Liver (tissue), 9 donors: ENCODE results near the gene SBF2. TPM values are rescaled to one million over a fixed set of nuclear protein-coding genes. Genes with fewer than 3 reads are reported as not detected.

ENCODE experiments used
- DNase-seq: peaks from one replicate; pipeline ENCODE4 v3.0.0-alpha.2; 2017; ENCODE audit warnings: low spot score
- H3K27ac ChIP-seq, 2 donors: one replicate each; pipeline ENCODE4 v1.7.0; 2013; ENCODE audit warnings: inconsistent platforms in 2 of 2, low read length in 2 of 2, control low read depth in 1 of 2, low read depth in 1 of 2, mild to moderate bottlenecking in 1 of 2
- H3K27me3 ChIP-seq, 4 donors: one replicate each; pipeline versions ENCODE4 v1.6.1 to v1.7.0; 2013; ENCODE audit warnings: low read length in 3 of 4, inconsistent platforms in 1 of 4, mild to moderate bottlenecking in 1 of 4, moderate library complexity in 1 of 4; ENCODE audit not compliant: control insufficient read depth in 4 of 4, insufficient read depth in 4 of 4
- H3K36me3 ChIP-seq, 4 donors: one replicate each; pipeline versions ENCODE4 v1.6.1 to v1.7.0; 2013; ENCODE audit warnings: low read length in 3 of 4, mild to moderate bottlenecking in 3 of 4, low read depth in 1 of 4, moderate library complexity in 1 of 4; ENCODE audit not compliant: control insufficient read depth in 4 of 4, insufficient read depth in 3 of 4
- H3K4me1 ChIP-seq, 4 donors: one replicate each; pipeline versions ENCODE4 v1.6.1 to v1.7.0; 2013; ENCODE audit warnings: low read length in 3 of 4, mild to moderate bottlenecking in 3 of 4, moderate library complexity in 1 of 4; ENCODE audit not compliant: control insufficient read depth in 4 of 4, insufficient read depth in 4 of 4
- H3K4me3 ChIP-seq, 3 donors: one replicate each; pipeline versions ENCODE4 v1.6.1 to v1.7.0; 2013; ENCODE audit warnings: low read length in 3 of 3, control low read depth in 1 of 3, low read depth in 1 of 3, mild to moderate bottlenecking in 1 of 3
- H3K9ac ChIP-seq, 2 donors: one replicate each; pipeline ENCODE4 v1.7.0; 2013; ENCODE audit warnings: low read length in 2 of 2, mild to moderate bottlenecking in 2 of 2, moderate library complexity in 2 of 2, control low read depth in 1 of 2, low read depth in 1 of 2
- H3K9me3 ChIP-seq, 4 donors: one replicate each; pipeline versions ENCODE4 v1.6.1 to v1.7.0; 2013; ENCODE audit warnings: low read length in 3 of 4; ENCODE audit not compliant: control insufficient read depth in 4 of 4
- ATF3 ChIP-seq: IDR thresholded peaks from 2 replicates; pipeline ENCODE4 v1.6.1; 2016; ENCODE audit warnings: antibody characterized with exemption
- CTCF ChIP-seq: fragments of 150-350 bp; IDR thresholded peaks from 2 replicates; pipeline ENCODE4 v1.5.1; 2017; ENCODE audit warnings: improper control_type of control experiment, low read depth, low read length; ENCODE audit not compliant: missing input control
- EGR1 ChIP-seq, 2 donors: IDR thresholded peaks; 2 replicates each; pipeline ENCODE4 v1.6.1; 2016 to 2018; ENCODE audit warnings: antibody characterized with exemption in 2 of 2, low read depth in 2 of 2
- FOXA1 ChIP-seq: IDR thresholded peaks from 2 replicates; pipeline ENCODE4 v1.6.1; 2016; ENCODE audit warnings: antibody characterized with exemption
- FOXA2 ChIP-seq: IDR thresholded peaks from 2 replicates; pipeline ENCODE4 v1.6.1; 2016; ENCODE audit warnings: antibody characterized with exemption
- GABPA ChIP-seq, 2 donors: IDR thresholded peaks in 1 of 2; conservative IDR thresholded peaks in 1 of 2; 2 replicates each; pipeline ENCODE4 v1.6.1; 2016; ENCODE audit warnings: antibody characterized with exemption in 2 of 2, mild to moderate bottlenecking in 1 of 2, moderate library complexity in 1 of 2
- HNF4A ChIP-seq, 2 donors: conservative IDR thresholded peaks; 2 replicates each; pipeline ENCODE4 v1.6.1; 2016; ENCODE audit warnings: antibody characterized with exemption in 2 of 2, mild to moderate bottlenecking in 2 of 2
- HNF4G ChIP-seq: IDR thresholded peaks from 2 replicates; pipeline ENCODE4 v1.6.1; 2016; ENCODE audit warnings: antibody characterized with exemption
- JUND ChIP-seq, 2 donors: IDR thresholded peaks; 2 replicates each; pipeline ENCODE4 v1.6.1; 2016; ENCODE audit warnings: antibody characterized with exemption in 2 of 2
- MAX ChIP-seq: IDR thresholded peaks from 2 replicates; pipeline ENCODE4 v1.6.1; 2016; ENCODE audit warnings: antibody characterized with exemption
- NR2F2 ChIP-seq: IDR thresholded peaks from 2 replicates; pipeline ENCODE4 v1.6.1; 2016; ENCODE audit warnings: antibody characterized with exemption
- RAD21 ChIP-seq, 2 donors: IDR thresholded peaks; 2 replicates each; pipeline ENCODE4 v1.6.1; 2016; ENCODE audit warnings: antibody characterized with exemption in 2 of 2, mild to moderate bottlenecking in 2 of 2
- REST ChIP-seq: IDR thresholded peaks from 2 replicates; pipeline ENCODE4 v1.6.1; 2016; ENCODE audit warnings: antibody characterized with exemption, mild to moderate bottlenecking
- RXRA ChIP-seq, 2 donors: IDR thresholded peaks; 2 replicates each; pipeline ENCODE4 v1.6.1; 2017 to 2018; ENCODE audit warnings: antibody characterized with exemption in 2 of 2, mild to moderate bottlenecking in 1 of 2
- SP1 ChIP-seq: IDR thresholded peaks from 2 replicates; pipeline ENCODE4 v1.6.1; 2018; ENCODE audit warnings: antibody characterized with exemption, mild to moderate bottlenecking
- TAF1 ChIP-seq: conservative IDR thresholded peaks from 2 replicates; pipeline ENCODE4 v1.6.1; 2016; ENCODE audit warnings: antibody characterized with exemption, mild to moderate bottlenecking
- YY1 ChIP-seq: IDR thresholded peaks from 2 replicates; pipeline ENCODE4 v1.6.1; 2016; ENCODE audit warnings: antibody characterized with exemption, mild to moderate bottlenecking
- ZBTB33 ChIP-seq: IDR thresholded peaks from 2 replicates; pipeline ENCODE4 v1.6.1; 2016; ENCODE audit warnings: antibody characterized with exemption
- WGBS: extraction: QIAGEN DNeasy Blood & Tissue Kit; methylation state at CpG from one replicate; pipeline ENCODE4 v1.1.7; 2013; 5-methylcytosine and 5-hydroxymethylcytosine counted together
- polyA plus RNA-seq, 2 donors: library from polyadenylated mRNA; stranded (reverse) in 1 of 2; unstranded in 1 of 2; fragments of 200-250 nt in 1 of 2; fragments of >200 nt in 1 of 2; fragmentation: Nextera tagmentation in 1 of 2; extraction: Ambion mirVana in 1 of 2; gene quantifications; one replicate each; pipeline versions ENCODE4 v1.2.1 to v1.2.3, GENCODE V29; 2013 to 2015
- total RNA-seq, 2 donors: library from RNA; depleted of rRNA; stranded (reverse); fragments of >200 nt; gene quantifications; one replicate each; pipeline ENCODE4 v1.2.3, GENCODE V29; 2014
- donor health status: healthy.
- donor health status: healthy.
- donor health status: healthy.
- donor health status: healthy.
- donor health status: healthy.

The SBF2 gene
- total and polyA plus RNA-seq, 4 donors: 7.5 to 31.3 (median 14.7) TPM

- TF ChIP-seq CTCF (no peak), GABPA (IDR thresholded peaks at IDR 0.05 in 1 of 2, conservative IDR thresholded peaks at IDR 0.05 in 1 of 2) (no peak)
Measured at GRCh38 chr11:9769621-9770020, 524.4 kb downstream of the SBF2 start (continued).

GRCh38 chr11:9765320-9766101 is 528.5 kb downstream of the SBF2 start:
- Histone ChIP-seq H3K27me3 (no peaks in the 10 kb centered on the region), H3K4me3 (no peak overlapping the region), H3K9ac (no peak overlapping the region), H3K9me3 (no peaks in the 10 kb centered on the region), H3K4me1 (no peaks in the 10 kb centered on the region), H3K36me3 (no peaks in the 10 kb centered on the region), H3K27ac (peak overlapping the region in 1 of 2 donors; percentile 32)
- no peak for DNase-seq
- 81% methylated on average over 5 of the region's 5 CpGs for WGBS
- TF ChIP-seq NR2F2: peak; percentile 91
- TF ChIP-seq FOXA2: no peak
- no peak for TF ChIP-seq TAF1
- TF ChIP-seq HNF4A (conservative IDR thresholded peaks at IDR 0.05): no peak
- no peak for TF ChIP-seq REST
- TF ChIP-seq ATF3: no peak
- TF ChIP-seq SP1: peak; percentile 39
- no peak for TF ChIP-seq MAX
- TF ChIP-seq YY1: no peak
- TF ChIP-seq FOXA1: no peak
- no peak for TF ChIP-seq RXRA (IDR thresholded peaks at IDR 0.05)
- no peak for TF ChIP-seq GABPA (IDR thresholded peaks at IDR 0.05 in 1 of 2, conservative IDR thresholded peaks at IDR 0.05 in 1 of 2)
- no peak for TF ChIP-seq HNF4G
- no peak for TF ChIP-seq EGR1 (IDR thresholded peaks at IDR 0.05; ENCODE audit: low read depth in 2 of 2)

GRCh38 chr11:9763301-9763700 is 530.7 kb downstream of the SBF2 start:
- no peaks in the 10 kb centered on the region for H3K36me3 ChIP-seq
- no peak for DNase-seq
- peaks cover 0 to 9% (median 3%) of the 10 kb centered on the region in 4 donors for H3K4me1 ChIP-seq
- no peak overlapping the region for H3K9ac ChIP-seq
- H3K4me3 ChIP-seq: no peak overlapping the region
- H3K27me3 ChIP-seq: no peaks in the 10 kb centered on the region
- H3K27ac ChIP-seq: no peak overlapping the region
- WGBS: 94% methylated on average over 1 of the region's 1 CpG
- H3K9me3 ChIP-seq: no peaks in the 10 kb centered on the region
- TF ChIP-seq HNF4G (no peak), ZBTB33 (no peak), SP1 (no peak), GABPA (IDR thresholded peaks at IDR 0.05 in 1 of 2, conservative IDR thresholded peaks at IDR 0.05 in 1 of 2) (no peak), NR2F2 (no peak), RAD21 (IDR thresholded peaks at IDR 0.05) (no peak), YY1 (no peak), REST (no peak), EGR1 (IDR thresholded peaks at IDR 0.05; ENCODE audit: low read depth in 2 of 2) (no peak), JUND (IDR thresholded peaks at IDR 0.05) (no peak), FOXA2 (no peak), RXRA (IDR thresholded peaks at IDR 0.05) (no peak), TAF1 (no peak)
